HEK293 (cell line): ENCODE measurements around the gene ZEB2.

Experiments
- CTCF ChIP-seq: fragments of 450-650 bp; formaldehyde crosslinking; IDR thresholded peaks from 2 replicates; pipeline ENCODE4 v1.5.1; 2016; ENCODE audit warnings: missing biosample characterization, missing genetic modification characterization
- KLF1 ChIP-seq: fragments of 450-650 bp; formaldehyde crosslinking; IDR thresholded peaks from 2 replicates; pipeline ENCODE4 v1.5.1; 2016; ENCODE audit warnings: missing biosample characterization, missing genetic modification characterization
- KLF9 ChIP-seq: fragments of 450-650 bp; formaldehyde crosslinking; IDR thresholded peaks from 2 replicates; pipeline ENCODE4 v1.5.1; 2016; ENCODE audit warnings: missing biosample characterization, missing genetic modification characterization, low read depth
- PBX3 ChIP-seq: sonication (generic); formaldehyde crosslinking; IDR thresholded peaks from 2 replicates; pipeline ENCODE4 v1.8.1; 2022; ENCODE audit warnings: mild to moderate bottlenecking, moderate library complexity, missing genetic modification reagents
- ZBTB7A ChIP-seq: fragments of 450-650 bp; formaldehyde crosslinking; IDR thresholded peaks from 2 replicates; pipeline ENCODE4 v1.5.1; 2016; ENCODE audit warnings: low read depth, missing biosample characterization, missing genetic modification characterization
- ZBTB8A ChIP-seq: fragments of 450-650 bp; formaldehyde crosslinking; IDR thresholded peaks from 2 replicates; pipeline ENCODE4 v1.5.1; 2016; ENCODE audit warnings: missing biosample characterization, missing genetic modification characterization
- ZEB2 ChIP-seq: fragments of 450-650 bp; formaldehyde crosslinking; IDR thresholded peaks from 2 replicates; pipeline ENCODE4 v1.5.1; 2016; ENCODE audit warnings: missing biosample characterization, missing genetic modification characterization
- ZFP69B ChIP-seq: fragments of 450-650 bp; formaldehyde crosslinking; IDR thresholded peaks from 2 replicates; pipeline ENCODE4 v1.5.1; 2016; ENCODE audit warnings: missing biosample characterization, missing genetic modification characterization
- ZNF221 ChIP-seq: fragments of 450-650 bp; formaldehyde crosslinking; IDR thresholded peaks from 2 replicates; pipeline ENCODE4 v1.5.1; 2017; ENCODE audit warnings: missing biosample characterization, missing genetic modification characterization, borderline replicate concordance
- ZNF530 ChIP-seq: fragments of 450-650 bp; formaldehyde crosslinking; IDR thresholded peaks from 2 replicates; pipeline ENCODE4 v1.5.1; 2016; ENCODE audit warnings: low read depth, missing biosample characterization, missing genetic modification characterization
- ZNF791 ChIP-seq: fragments of 450-650 bp; formaldehyde crosslinking; IDR thresholded peaks from 2 replicates; pipeline ENCODE4 v1.5.1; 2016; ENCODE audit warnings: missing biosample characterization, missing genetic modification characterization

GRCh38 chr2:144403933-144404332 lies 116.0 kb downstream of the ZEB2 start:
- TF ChIP-seq CTCF (tag by site-specific recombination), result no peak
- no peak for TF ChIP-seq ZEB2 (tag by site-specific recombination)
- TF ChIP-seq ZFP69B (tag by site-specific recombination), result no peak
- TF ChIP-seq ZNF791 (tag by site-specific recombination), result no peak
- no peak for TF ChIP-seq KLF1
- TF ChIP-seq KLF9 (tag by site-specific recombination), result no peak
- TF ChIP-seq PBX3 (CRISPR knock-in tag), result no peak
- TF ChIP-seq ZNF530, result no peak
- no peak for TF ChIP-seq ZNF221 (tag by site-specific recombination)
- no peak for TF ChIP-seq ZBTB8A (tag by site-specific recombination)
- TF ChIP-seq ZBTB7A (tag by site-specific recombination), result no peak
